Right lobe of liver (tissue), 4 donors: Measurements from ENCODE around the gene DERL3.

Source experiments
- POLR2A ChIP-seq: fragments of 450-650 bp; IDR thresholded peaks from one replicate; pipeline ENCODE4 v1.6.1; 2017; ENCODE audit warnings: antibody characterized with exemption, mild to moderate bottlenecking
- TF ChIP-seq, protein P1 (sequence below), 4 donors: fragments of 200-600 bp in 3 of 4; fragments of 450-650 bp in 1 of 4; IDR thresholded peaks; one replicate each; pipeline versions ENCODE4 v1.5.1 to v1.8.0; 2016 to 2022; ENCODE audit warnings: antibody characterized with exemption in 4 of 4, mild to moderate bottlenecking in 2 of 4
- donor health status: DM: no; HTN: no; CAD: no.
- donor health status: DM: no; HTN: no; CAD: no.
- donor health status: DM: no; HTN: yes; CAD: no.

DNA sequence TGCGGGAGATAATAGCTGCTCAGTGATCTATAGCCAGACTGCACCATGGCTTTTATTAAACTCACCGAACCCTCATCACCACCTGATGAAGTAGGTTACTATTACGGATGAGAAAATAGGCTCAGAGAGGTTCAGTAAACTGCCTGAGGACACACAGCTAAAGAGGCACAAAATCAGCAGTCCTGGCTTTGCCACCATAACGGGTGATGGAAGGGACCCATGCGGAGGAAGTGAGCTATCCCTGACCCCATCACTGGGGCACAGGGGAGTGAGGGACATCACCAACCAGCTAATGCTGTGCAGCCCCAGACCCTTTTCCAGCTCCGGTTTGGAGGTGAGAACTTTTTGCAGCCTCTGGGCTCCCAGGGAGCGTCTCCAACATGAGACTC lies 7.3 kb upstream of the DERL3 start:
- TF ChIP-seq, protein P1, sequence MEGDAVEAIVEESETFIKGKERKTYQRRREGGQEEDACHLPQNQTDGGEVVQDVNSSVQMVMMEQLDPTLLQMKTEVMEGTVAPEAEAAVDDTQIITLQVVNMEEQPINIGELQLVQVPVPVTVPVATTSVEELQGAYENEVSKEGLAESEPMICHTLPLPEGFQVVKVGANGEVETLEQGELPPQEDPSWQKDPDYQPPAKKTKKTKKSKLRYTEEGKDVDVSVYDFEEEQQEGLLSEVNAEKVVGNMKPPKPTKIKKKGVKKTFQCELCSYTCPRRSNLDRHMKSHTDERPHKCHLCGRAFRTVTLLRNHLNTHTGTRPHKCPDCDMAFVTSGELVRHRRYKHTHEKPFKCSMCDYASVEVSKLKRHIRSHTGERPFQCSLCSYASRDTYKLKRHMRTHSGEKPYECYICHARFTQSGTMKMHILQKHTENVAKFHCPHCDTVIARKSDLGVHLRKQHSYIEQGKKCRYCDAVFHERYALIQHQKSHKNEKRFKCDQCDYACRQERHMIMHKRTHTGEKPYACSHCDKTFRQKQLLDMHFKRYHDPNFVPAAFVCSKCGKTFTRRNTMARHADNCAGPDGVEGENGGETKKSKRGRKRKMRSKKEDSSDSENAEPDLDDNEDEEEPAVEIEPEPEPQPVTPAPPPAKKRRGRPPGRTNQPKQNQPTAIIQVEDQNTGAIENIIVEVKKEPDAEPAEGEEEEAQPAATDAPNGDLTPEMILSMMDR (IDR thresholded peaks at IDR 0.05) = no peak
- TF ChIP-seq POLR2A = no peak
